8988T (cell line): ENCODE measurements around the gene NCOA1.
"Not testable (repeated sequence)": the region's sequence is repeated elsewhere in the genome, so short reads cannot be mapped to it uniquely, and the experiment has no call there.

Experiments
- DNase-seq: peaks from one replicate; pipeline ENCODE4 v3.0.0; 2011

The NCOA1 gene

GRCh38 chr2:24477229-24477628 is 13.8 kb upstream of the NCOA1 start:
- DNase-seq = no peak

- no peak for DNase-seq
These were observed 12.8 kb upstream of the NCOA1 start for GRCh38 chr2:24478243-24478642.

- DNase-seq = no peak
These were observed 10.8 kb upstream of the NCOA1 start for GRCh38 chr2:24480245-24480644.

GRCh38 chr2:24482251-24482971 is 8.6 kb upstream of the NCOA1 start:
- no peak for DNase-seq

GRCh38 chr2:24482972-24483300 is 8.1 kb upstream of the NCOA1 start:
- no peak for DNase-seq

- DNase-seq = not testable (repeated sequence)
These were observed 6.4 kb upstream of the NCOA1 start for GRCh38 chr2:24484677-24485076.

GRCh38 chr2:24485197-24485596 is 5.9 kb upstream of the NCOA1 start:
- DNase-seq = no peak

- no peak for DNase-seq
These were observed 4.3 kb upstream of the NCOA1 start for GRCh38 chr2:24486636-24487205.

- DNase-seq = no peak
These were observed 1.4 kb upstream of the NCOA1 start for GRCh38 chr2:24489465-24490180.

GRCh38 chr2:24490181-24490689 is 819 bp upstream of the NCOA1 start:
- DNase-seq = peak; percentile 20

- peak; percentile 71 for DNase-seq
These were observed 727 bp downstream of the NCOA1 start for GRCh38 chr2:24491542-24492420.

- no peak for DNase-seq
These were observed 1.6 kb downstream of the NCOA1 start for GRCh38 chr2:24492421-24493279.

GRCh38 chr2:24493713-24494112 is 2.7 kb downstream of the NCOA1 start:
- no peak for DNase-seq

GRCh38 chr2:24494410-24494809 is 3.4 kb downstream of the NCOA1 start:
- DNase-seq = no peak

GRCh38 chr2:24495451-24495850 is 4.4 kb downstream of the NCOA1 start:
- DNase-seq = no peak

GRCh38 chr2:24496959-24497358 is 5.9 kb downstream of the NCOA1 start:
- no peak for DNase-seq

GRCh38 chr2:24497685-24498084 is 6.6 kb downstream of the NCOA1 start:
- no peak for DNase-seq

- DNase-seq = no peak
These were observed 7.1 kb downstream of the NCOA1 start for GRCh38 chr2:24498121-24498520.

GRCh38 chr2:24501813-24502212 is 10.8 kb downstream of the NCOA1 start:
- DNase-seq = no peak

- no peak for DNase-seq
These were observed 14.7 kb downstream of the NCOA1 start for GRCh38 chr2:24505534-24506275.

GRCh38 chr2:24507549-24507948 is 16.5 kb downstream of the NCOA1 start:
- DNase-seq = no peak
